Cardiac muscle cell (in vitro differentiated cells and primary cell): Measurements from ENCODE around the gene MTX2. TPM values are rescaled to one million over a fixed set of nuclear protein-coding genes. Genes with fewer than 3 reads are reported as not detected.

Experiments used
- DNase-seq, 2 donors: peaks; one replicate each; pipeline versions ENCODE4 v3.0.0 to v3.0.0-alpha.2; 2010 to 2017; ENCODE audit warnings: low read depth in 1 of 2, low spot score in 1 of 2
- H3K27ac ChIP-seq: fragments of 200-600 bp; sonication (generic); 2 replicates; pipeline ENCODE4 v1.5.1; 2016
- H3K27me3 ChIP-seq: fragments of 200-600 bp; sonication (generic); 2 replicates; pipeline ENCODE4 v1.6.0; 2016; ENCODE audit warnings: control low read depth
- H3K36me3 ChIP-seq: fragments of 200-600 bp; sonication (generic); 2 replicates; pipeline ENCODE4 v1.5.1; 2016; ENCODE audit warnings: control low read depth
- H3K4me1 ChIP-seq: fragments of 200-600 bp; sonication (generic); 2 replicates; pipeline ENCODE4 v1.8.1; 2017; ENCODE audit warnings: low read depth, mild to moderate bottlenecking, mixed run types
- H3K4me3 ChIP-seq: fragments of 200-600 bp; sonication (generic); 2 replicates; pipeline ENCODE4 v1.5.1; 2016; ENCODE audit warnings: mild to moderate bottlenecking
- H3K9me3 ChIP-seq: fragments of 200-600 bp; sonication (generic); 2 replicates; pipeline ENCODE4 v1.5.1; 2017; ENCODE audit warnings: low read depth, mild to moderate bottlenecking, control low read depth
- polyA plus RNA-seq: library from polyadenylated mRNA; unstranded; fragments of >200 nt; fragmentation: Nextera tagmentation; extraction: Ambion mirVana; gene quantifications from 2 replicates; pipeline ENCODE4 v1.2.1, GENCODE V29; 2016
- total RNA-seq: library from RNA; depleted of rRNA; stranded (reverse); fragments of >200 nt; gene quantifications from 2 replicates; pipeline ENCODE4 v1.2.3, GENCODE V29; 2016
- TF ChIP-seq, protein P1 (sequence below): IDR thresholded peaks from 2 replicates; pipeline ENCODE4 v1.5.1; 2012; ENCODE audit warnings: low read depth, mild to moderate bottlenecking, low read length

Gene MTX2
- total and polyA plus RNA-seq, 2 experiments from 2014 or later: 50.9 to 124 TPM

DNA sequence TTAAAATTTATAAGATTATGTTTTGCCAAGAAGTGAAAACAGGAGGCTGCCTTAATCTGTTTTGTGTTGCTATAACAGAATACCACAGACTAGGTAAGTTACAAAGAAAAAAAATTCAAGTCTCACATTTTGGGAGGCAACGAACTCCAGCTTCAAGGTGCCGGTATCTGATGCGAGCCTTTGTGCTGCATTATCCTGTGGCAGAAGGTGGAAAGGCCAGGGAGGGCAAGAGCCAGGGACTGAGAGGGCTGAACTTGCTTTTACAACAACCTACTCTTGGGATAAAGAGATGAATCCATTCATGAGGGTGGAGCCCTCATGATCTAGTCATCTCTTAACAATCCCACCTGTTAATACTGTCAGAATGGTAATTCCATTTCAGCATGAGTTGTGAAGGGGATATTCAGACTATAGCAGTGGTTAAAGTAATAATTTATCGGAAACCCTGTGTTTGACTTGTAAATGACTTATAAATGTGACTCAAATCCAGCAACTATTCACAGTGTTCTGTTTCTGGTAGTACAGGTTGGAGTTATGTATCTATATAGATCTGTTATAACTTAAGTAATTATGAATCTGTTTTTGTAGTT lies 3.7 kb downstream of the MTX2 start:
- Histone ChIP-seq H3K4me3 (no peak overlapping the region), H3K27ac (no peak overlapping the region), H3K36me3 (no peaks in the 10 kb centered on the region), H3K9me3 (no peaks in the 10 kb centered on the region), H3K27me3 (no peaks in the 10 kb centered on the region), H3K4me1 (peaks cover 7% of the 10 kb centered on the region)
- DNase-seq: no peak
- TF ChIP-seq, protein P1, sequence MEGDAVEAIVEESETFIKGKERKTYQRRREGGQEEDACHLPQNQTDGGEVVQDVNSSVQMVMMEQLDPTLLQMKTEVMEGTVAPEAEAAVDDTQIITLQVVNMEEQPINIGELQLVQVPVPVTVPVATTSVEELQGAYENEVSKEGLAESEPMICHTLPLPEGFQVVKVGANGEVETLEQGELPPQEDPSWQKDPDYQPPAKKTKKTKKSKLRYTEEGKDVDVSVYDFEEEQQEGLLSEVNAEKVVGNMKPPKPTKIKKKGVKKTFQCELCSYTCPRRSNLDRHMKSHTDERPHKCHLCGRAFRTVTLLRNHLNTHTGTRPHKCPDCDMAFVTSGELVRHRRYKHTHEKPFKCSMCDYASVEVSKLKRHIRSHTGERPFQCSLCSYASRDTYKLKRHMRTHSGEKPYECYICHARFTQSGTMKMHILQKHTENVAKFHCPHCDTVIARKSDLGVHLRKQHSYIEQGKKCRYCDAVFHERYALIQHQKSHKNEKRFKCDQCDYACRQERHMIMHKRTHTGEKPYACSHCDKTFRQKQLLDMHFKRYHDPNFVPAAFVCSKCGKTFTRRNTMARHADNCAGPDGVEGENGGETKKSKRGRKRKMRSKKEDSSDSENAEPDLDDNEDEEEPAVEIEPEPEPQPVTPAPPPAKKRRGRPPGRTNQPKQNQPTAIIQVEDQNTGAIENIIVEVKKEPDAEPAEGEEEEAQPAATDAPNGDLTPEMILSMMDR: no peak

DNA sequence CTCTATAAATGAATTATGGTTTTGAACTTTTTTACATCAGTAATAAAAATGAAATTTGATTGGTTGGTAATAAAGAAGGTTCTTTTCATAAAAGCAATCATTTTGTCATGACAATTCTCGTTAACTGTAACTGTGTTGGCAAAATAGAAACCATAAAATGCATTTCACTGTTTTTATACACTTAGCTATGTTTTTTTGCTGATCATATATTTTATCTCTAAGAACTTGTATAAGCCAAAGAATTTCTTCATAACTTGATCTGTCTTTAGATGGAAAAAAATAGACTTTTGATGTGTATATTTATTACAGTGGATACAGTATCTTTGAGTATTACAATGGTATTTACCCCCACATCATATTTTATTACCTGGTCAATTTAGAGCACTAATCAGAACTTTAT lies 9.7 kb downstream of the MTX2 start:
- Histone ChIP-seq H3K36me3 (no peaks in the 10 kb centered on the region), H3K27me3 (no peaks in the 10 kb centered on the region), H3K4me1 (no peaks in the 10 kb centered on the region), H3K4me3 (no peak overlapping the region), H3K27ac (no peak overlapping the region), H3K9me3 (no peaks in the 10 kb centered on the region)
- TF ChIP-seq, protein P1: no peak
- DNase-seq: no peak

DNA sequence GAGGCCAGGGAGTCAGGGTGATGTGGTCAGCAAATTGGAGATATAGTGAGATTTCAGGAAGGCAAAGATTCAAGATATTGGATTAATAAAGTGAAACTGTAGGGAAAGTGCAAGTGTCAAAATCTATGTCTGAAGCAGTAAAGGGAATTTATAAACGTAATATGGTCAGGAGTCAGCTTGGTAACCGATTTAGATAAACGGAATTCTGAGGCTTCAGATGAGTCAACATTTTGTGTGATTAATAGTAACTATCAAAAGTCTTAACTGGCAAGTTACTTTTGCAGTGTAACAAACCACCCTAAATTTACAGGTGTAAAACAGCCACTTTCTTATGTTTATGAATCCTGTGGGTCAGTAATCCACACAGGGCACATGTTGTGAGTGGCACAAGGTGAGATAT lies 10.9 kb downstream of the MTX2 start:
- TF ChIP-seq, protein P1: no peak
- H3K4me3 ChIP-seq: no peak overlapping the region
- DNase-seq: no peak
- H3K9me3 ChIP-seq: no peaks in the 10 kb centered on the region
- no peaks in the 10 kb centered on the region for H3K27me3 ChIP-seq
- H3K4me1 ChIP-seq: no peaks in the 10 kb centered on the region
- H3K27ac ChIP-seq: no peak overlapping the region
- H3K36me3 ChIP-seq: no peaks in the 10 kb centered on the region

DNA sequence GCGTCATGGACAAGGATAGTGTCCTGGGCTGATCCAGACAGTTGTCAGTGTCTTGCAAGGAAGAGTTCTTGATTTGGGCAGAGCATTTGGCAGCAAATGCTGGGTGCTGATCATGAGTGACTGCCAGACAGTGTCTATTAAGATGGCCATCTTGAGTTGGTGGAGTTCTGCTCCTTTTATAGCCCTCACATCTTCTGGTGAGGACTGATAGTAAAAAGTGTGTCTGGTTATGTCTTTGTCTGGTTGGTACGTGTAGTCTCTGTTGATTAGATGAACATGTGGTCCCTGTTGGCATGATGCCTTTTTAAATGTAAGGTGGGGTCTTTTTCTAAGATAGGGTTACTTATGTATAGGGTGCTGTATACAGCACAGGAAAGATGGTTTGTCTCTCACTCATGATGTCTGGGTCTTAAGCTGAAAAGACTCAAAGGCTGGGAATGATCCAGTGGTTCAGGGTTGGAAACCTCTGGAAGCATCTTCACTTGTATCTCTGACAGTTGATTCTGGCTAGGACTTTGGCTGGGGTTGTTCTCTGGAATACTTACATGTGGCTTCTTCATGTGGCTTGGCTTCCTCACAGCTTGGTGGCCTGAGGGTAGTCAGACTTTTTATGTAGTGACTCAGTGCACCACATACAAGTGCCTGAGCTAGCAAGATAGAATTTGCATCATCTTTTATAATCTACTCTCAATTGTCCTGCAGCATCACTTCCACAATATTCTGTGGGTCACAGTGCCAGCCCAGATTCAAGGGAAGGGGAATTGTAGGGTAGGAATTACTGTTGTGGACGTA lies 11.8 kb downstream of the MTX2 start:
- Histone ChIP-seq H3K4me1 (no peaks in the 10 kb centered on the region), H3K36me3 (no peaks in the 10 kb centered on the region), H3K9me3 (no peaks in the 10 kb centered on the region), H3K27ac (no peak overlapping the region), H3K27me3 (no peaks in the 10 kb centered on the region), H3K4me3 (no peak overlapping the region)
- TF ChIP-seq, protein P1: no peak
- DNase-seq: peak in 1 of 2 donors; percentile 4

DNA sequence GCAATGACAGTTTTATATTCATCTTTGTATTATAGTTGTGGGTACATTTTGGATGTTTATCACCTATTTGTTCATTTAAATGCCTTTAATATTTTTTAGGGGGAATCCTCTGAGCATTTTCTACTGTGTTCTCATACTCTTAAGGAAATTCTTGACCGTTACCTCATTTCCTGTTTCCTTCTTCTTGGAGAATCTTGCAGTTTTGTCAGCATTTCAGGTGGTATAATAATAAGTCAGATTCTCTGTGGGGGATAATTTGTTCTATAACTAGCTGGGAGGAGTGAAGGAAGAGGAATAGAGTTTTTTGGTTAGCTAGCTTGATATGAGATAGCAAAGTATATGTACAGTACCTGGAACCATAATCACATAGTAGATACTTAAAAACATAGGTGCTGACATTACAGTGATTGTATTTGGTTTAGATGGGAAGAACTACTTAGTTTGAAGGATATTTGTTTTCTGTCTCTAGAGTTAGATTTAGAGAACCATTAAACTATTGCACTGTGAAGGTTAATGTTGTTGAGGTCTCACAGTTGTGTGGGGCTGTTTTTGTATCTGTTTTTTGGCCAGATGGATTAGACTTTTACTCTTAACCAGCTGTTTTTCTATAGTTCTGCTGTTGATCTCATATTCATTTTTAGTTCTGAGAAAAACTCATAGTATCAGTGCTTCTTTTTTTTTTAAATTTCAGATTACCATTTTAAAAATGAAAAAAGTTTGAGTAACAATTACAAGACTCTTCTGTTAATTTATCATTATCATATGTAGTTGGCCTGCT lies 14.2 kb downstream of the MTX2 start:
- Histone ChIP-seq H3K27ac (no peak overlapping the region), H3K4me1 (no peaks in the 10 kb centered on the region), H3K4me3 (no peak overlapping the region), H3K36me3 (no peaks in the 10 kb centered on the region), H3K9me3 (no peaks in the 10 kb centered on the region), H3K27me3 (no peaks in the 10 kb centered on the region)
- DNase-seq: peak in 1 of 2 donors; percentile 36
- TF ChIP-seq, protein P1: no peak
